ENCODE data around the gene RAB5B.

RAB5B gene, protein sequence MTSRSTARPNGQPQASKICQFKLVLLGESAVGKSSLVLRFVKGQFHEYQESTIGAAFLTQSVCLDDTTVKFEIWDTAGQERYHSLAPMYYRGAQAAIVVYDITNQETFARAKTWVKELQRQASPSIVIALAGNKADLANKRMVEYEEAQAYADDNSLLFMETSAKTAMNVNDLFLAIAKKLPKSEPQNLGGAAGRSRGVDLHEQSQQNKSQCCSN

DNA sequence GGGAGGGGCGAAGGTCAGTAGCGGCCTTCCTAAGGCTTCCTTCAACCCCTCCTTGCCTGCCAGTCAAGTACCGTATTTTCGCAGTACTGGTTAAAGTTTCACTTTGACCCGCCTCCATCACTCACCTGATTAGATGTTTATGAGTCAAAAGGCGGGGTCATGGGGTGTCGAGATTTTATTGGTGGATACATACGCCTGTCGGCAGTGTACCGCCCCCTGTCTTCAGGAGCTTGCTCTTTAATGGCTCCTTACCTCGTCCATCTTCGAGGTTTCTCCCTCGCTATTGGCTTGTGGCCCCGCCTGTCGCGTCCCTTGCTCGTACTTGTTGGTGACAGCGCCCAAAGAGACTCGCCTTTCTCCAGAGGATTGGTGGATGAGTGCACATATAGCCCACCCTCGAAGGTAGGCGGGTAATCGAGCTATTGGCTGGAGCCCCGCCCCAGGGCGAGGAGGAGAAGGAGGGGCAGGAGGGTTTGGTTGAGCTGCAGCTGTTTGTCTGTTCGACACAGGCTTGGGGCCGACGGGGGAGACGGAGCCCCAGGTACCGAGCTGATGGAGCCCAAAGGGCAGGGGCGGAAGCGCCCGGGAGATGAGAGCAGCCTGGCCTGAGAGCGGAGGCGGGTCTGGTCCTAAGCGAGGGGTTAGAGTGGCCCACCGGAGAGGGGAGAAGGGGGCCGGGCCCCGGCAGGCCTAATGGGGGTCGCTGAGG is at the start of gene RAB5B:
Gene RAB5B (plus strand): TSS at position 480 of the 709 bp plus-strand sequence. CDS start 12,883 bp downstream, outside the sequence.
- DNase-seq (ENCODE audit: low read depth), result peak; percentile 99

DNA sequence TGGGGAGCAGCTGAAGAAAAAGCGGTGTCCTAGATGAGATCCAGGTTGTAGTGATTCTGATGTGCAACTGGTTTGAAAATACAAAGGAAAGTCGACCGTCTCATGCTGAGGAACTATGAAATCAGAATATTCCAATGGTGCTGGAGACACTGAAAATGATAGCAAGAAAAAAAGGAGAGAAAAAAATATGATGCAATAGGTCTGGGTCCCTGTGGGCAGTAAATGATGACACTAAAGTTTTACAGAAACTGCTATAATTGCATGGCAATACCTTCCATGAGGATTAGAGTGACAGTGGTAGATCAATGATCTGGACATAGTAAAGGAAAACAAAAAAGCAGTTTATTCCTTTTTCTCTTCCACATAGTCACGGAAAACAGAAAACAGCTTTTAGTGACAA is 48.5 kb upstream of the RAB5B start:
- no peak for DNase-seq (ENCODE audit: low read depth)

DNA sequence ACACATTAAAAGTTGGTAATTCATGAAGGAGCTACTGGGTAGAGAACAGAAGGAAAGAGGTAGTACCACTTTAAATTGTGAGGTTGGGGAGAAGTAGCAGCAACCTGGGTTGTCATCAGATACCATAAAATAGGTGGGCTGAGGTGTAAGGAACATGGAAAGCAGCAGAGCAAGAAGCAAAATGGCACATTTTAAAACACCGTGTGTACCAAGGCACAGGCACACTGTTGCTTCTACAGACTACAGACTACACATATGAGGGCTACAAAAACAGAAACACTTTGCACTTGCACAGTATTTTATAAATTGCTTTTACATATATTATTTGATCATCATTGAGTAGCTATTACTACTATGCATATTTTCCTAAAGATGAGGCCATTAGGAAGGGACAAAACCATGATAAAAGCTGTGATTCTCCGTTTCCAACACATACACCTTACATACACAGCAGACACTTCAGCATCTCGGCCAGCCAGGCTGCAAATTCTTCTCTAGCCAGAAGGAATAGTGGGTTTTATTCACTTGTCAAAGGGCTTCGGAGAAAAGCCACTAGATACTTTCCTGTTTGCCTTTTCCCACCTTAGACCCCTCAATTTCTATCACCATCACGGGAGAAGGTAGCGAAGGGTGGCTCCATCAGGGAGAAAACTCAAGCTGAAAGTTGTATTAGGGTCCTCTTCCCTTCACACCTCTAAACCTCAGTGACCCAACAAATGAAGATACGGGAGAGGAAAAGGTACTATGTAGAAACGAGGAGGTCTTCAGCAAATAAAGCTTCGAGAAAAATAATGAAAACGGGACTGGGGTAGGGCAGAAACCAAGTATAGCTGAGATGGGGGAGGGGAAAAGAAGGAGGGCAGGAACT is 47.8 kb upstream of the RAB5B start:
- DNase-seq (ENCODE audit: low read depth), result no peak

DNA sequence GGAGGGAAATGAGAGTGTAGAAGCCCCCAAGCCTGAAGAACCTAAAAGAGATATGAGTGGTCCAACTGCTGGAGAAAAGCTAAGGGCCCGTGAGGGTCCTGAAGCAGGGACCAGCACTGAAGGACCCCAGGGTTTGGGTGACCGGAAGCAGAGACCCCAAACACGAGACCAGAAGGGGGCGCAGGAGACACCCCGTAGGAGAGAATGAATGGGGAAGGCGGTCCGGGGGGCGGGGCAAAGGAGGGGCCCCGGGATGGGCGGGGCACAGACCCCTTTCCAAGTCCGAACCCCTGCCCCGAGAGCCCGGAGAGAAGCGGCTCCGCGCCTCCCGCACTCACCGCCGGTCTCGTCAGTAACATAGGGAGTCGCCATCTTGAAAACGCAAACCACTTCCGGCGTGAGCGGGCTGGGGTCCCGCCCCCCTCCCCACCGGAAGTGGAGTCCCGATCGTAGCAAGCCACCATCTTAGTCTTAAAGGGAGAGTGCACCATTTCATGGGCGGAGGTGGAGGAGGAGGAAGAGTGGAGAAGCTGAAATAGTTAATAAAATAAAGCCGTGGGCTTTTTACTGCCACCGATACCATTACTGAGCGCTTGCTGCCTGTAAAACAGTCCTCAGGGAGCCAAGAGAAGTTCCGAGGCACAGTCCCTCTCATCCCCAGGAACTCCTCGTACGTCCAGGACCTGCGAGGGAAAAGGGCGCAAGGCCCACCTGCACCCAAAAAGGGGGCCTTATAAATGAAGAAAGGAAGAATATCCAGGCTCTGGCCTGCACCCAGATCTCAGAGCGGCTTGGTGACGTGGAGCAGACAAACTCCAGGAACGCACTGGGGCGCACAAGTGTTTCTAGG is 46.9 kb upstream of the RAB5B start:
- DNase-seq (ENCODE audit: low read depth), result peak; percentile 85

DNA sequence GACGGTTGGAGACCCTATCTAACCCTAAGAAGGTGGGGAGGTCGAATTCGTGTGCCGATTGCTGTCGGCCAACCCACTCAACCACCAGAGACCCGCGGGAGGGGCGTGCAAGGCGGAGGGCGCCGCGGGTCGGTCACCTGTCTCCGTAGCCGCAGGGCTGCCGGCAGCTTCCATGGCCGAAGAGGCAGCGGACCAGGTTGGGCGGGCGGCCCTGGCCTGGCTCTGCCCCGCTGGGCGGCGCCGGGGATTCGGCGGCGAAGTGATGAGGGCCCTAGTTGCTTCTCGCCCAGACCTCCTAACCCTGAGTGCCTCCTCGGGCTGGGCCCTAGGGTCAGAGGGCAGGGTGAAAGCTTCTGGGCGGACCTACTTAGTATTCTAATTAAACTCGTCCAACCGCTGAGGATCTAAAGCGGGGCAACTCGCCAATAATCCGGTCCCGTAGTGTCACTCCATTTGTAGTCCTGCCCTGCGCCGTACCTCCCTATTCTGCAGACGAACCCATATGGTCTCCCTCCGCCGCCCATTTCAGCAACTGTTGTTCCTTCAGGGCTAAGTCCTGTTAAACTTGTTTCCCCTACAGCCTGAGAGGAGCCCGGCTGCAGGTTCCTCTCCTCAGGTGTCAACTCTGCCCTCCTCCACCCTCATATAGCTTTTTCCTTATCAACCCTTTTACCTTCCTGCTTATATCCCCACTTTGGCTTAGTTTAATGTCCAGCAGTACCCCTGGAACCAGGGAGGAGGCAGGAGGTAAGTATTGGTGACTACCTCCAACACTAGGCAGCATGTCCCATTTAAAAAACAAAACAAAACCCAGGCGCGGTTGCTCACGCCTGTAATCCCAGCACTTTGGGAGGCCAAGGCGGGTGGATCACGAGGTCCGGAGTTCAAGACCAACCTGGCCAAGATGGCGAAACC is 46.0 kb upstream of the RAB5B start, which contains the start of gene PYM1:
Gene PYM1 (minus strand): TSS at position 307 of the 915 bp plus-strand sequence. CDS start 133 bp downstream, at position 174.
- DNase-seq (ENCODE audit: low read depth), result peak; percentile 58

DNA sequence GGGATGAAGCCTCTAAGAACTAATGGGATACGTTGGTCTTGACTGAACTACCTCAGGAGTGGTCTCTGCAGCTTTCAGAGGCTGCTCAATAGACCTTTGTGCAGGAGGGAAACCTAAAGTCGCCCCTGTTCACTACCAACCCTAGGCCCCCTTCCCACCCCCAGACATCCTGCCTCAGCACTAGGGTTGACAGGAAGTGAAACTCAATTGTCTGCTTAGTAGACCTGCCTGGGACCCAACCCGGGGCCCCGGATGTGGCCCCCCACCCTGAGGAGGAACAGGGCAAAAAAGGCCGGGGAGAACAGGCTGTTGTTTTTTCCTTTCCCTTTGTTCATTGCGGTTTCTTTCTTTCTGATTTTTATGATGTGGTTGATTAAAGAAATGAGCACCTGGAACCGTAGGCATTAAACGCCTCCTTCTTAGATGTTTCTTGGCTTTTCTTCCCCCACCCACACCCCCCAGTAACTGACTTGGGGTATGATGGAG is 44.5 kb upstream of the RAB5B start:
- DNase-seq (ENCODE audit: low read depth), result peak; percentile 89

DNA sequence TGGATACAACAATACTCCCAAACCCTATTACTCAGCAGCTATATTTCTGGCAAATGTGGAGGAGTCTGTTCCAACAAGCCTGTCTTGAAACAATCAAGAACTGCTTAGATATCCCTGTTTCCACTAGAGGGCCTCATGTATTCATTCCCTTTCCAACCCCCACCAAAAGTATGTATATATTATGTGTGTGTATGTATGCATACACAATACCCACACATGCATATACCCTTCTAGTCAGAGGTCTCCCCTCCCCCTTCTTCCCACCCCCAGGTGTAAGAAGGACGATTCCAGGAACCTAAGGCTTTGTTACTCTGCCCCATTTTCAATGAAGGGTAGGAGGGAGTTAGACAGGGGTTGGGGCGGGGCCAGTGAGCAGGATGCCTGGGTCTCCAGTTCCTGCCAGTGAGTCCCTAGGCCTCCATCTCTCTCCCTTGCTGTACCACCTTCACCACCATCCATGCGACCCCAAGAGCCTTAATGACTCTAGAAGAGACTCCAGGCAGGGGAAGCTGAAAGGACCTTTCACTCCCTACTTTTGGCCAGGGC is 43.0 kb upstream of the RAB5B start, which contains the start of gene DGKA:
Gene DGKA (plus strand): TSS at position 392 of the 546 bp plus-strand sequence. CDS start 5,342 bp downstream, outside the sequence.
- DNase-seq (ENCODE audit: low read depth), result peak; percentile 46

DNA sequence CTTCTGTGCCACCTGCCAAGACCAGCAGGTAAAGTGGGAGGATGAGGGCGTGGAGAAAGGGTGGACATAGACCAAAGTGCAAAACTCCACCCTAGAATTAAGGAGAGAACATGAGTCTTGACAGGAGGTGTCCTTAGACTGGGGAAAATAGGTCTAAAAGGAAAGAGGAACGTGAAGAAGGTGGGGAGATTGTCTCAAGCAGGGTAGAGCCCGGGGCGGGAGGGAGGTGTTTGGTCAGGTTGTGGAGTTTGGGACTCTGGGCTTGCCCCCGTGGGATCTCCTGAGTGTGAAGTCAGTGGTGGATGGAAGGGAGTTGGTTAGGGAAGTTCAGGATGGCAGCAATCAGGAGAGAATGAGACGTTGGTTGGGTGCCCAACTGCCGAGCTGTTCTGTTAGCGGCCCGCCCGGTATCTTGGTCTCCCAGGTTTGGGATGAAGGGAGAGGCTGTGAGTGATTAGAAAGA is 42.5 kb upstream of the RAB5B start:
- DNase-seq (ENCODE audit: low read depth), result no peak

DNA sequence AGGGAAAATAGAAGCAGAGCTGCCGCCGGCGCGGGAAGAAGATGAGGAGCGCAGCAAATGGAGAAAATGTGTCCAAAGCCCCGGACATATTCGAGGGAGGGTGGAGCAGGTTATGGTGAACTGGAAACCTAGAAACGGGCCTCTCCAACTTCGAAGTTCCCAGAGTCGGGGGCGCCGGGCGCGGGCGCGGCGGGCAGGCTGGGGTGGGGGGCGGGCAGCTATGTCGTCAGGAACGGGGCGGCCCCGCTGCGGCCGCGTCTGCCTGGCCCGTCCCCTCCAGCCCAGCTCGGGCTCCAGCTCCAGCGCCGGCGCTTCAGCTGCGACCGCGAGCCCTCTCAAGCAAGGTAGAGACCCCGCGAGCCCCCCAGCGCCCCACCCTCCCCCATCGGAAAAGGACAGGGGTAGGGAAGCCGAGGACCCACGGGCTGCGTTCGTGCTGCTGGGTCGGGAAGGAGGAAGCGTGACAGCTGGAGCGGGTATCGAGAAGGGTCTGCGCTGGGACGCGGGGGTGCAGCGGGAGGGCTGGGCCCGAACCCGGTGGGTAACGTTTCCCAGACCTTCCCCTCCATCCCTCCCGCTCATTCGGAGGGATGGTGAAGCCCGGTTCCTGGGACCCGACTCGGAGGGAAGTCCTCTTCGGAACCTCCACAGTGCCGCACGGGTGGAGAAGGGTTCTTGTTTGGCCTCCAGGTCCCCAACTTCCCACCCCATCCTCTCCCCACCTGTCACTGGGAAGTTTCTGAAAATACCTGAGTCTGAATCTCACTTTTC is 41.9 kb upstream of the RAB5B start:
- no peak for DNase-seq (ENCODE audit: low read depth)

DNA sequence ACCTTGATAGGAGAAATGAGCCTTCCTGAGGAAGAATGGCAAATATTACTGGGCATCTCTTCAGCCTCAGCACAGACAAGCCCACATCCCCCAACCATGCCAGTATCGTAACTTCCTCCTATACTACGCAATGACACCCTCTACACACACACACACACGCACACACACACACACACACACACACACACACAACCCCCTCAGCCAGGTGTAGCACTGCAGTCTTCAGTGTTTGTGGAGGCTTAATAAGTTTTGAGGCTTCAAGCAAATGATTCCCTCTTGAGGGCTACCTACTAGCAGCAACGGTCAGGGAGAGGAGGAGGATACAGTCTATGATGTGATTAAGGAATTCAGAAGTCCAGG is 41.3 kb upstream of the RAB5B start:
- no peak for DNase-seq (ENCODE audit: low read depth)

DNA sequence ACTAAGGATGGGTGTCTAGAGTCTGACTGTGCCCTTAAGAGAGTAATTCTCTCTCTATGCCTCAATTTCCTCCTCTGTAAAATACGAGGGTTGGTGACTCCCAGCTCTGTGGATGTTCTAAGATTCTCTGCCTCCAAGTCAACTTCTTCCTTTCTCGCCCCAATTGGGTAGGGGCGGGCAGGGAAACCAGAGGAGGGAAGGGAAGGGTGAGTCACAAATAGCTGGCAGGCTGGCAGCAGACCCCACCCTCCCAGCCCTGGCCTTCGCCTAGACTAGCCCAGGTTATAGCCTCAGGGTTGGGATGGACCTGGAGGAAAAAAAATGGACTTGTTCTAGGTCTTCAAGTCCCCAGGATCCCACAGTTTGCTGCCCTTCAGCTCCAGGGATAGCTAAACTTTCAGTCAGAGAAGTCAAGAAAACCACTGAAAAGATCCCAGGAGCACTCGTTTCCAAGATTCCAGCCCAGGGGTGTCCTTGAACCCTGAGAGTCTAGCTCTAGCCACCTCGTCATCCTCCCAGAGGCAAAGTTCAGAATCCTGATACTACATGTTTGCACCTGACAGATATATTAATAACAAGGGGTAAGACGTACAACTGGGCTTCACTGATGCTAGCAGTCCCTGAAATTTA is 40.6 kb upstream of the RAB5B start:
- no peak for DNase-seq (ENCODE audit: low read depth)

DNA sequence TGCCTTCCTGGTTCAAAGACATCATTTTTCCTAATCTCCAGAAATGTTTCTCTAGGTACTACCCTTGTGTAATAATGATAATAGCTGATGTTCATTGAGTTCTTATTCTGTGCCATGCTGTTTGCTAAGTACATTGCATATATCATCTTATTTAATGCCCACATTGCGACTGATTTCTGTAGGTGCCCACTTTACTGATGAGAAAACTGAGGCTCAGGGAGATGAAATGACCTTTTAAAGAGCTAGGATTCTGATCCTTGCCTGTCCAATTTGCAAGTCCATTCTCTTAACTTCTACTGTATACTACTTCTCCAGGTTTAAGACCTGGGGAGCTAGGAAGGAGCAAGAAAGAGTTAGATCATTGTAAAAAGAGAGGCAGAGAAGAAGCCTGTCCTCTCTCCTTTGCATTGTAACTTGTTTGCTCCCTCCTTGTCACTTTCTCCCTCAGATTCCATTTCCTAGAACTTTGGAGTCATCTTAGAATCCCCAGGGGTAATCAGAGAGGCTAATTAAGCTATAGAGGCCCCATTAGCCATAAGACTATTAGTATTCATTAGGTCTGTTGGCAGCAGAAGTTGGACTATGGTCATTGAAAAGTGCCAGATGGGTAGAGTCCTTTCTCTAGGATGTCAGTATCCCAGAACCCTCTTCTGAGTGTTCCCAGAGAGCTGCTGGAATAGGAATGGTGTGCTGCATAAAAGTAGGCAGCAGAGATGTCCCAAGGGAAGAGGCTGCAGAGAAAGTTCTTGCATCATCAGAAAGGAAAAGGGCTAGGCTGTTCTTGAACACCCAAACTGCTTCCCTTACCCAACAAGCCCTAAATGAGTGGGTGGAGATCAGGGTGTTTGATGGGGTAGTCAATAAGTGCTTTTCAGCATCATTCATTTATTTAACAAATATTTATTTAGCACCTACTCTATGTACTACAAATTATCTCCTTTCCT is 39.8 kb upstream of the RAB5B start:
- DNase-seq (ENCODE audit: low read depth), result no peak

DNA sequence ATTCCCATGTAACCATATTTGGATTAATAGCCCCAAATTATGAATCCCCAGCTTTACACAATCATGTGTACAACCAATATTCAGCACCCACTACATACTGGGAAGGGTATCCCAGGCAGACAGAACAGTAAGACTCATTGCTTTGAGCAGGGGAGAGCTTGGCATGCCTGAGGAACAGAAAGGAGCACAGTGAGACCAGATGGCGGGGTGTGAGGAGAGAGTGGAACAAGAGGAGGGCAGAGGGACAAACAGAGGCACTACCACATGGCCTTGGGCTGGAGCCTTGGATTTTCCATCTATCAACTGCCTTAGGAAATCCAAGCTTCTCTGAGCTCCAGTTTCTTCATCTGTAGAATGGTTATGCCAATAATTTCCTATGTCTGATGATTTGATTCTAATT is 39.1 kb upstream of the RAB5B start:
- DNase-seq (ENCODE audit: low read depth), result no peak

DNA sequence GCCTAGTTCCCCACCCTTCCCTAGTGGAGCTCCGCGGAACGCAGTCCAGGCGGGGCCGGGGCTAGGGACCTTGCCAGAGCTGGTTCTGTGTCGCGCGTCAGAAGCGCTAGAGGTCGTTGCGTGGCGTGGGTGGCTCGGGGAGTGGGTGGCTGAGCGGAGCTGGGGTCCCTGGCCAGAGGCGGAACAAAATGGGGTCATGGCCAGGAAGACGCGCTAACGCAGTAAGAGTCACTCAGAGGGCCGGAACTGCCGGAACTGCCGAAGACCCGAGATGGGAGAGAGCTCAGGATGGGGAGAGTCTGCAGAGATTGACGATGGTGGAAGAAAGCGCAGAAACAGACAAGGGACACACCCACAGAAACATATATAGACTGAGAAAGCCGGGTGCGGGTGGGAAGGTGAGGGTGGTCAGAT is 38.1 kb upstream of the RAB5B start:
- DNase-seq (ENCODE audit: low read depth), result no peak

DNA sequence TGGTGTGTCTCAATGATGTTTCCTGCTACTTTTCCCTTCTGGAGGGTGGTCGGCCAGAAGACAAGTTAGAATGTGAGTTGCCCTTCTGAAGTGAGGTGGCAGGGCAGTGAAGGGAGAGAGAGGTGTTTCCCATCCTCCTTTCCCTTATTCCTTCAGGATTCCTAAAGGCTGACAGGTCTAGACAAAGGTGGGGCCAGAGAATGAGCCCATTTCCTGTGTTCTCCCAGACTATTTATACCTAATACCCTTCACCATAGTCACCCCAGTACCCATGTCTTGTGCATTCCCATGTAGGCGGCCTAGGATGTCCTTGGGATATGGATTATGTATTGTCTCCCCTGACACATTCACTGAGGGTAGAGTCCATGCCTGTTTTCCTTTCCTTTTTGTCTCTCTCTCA is 35.9 kb upstream of the RAB5B start:
- no peak for DNase-seq (ENCODE audit: low read depth)

DNA sequence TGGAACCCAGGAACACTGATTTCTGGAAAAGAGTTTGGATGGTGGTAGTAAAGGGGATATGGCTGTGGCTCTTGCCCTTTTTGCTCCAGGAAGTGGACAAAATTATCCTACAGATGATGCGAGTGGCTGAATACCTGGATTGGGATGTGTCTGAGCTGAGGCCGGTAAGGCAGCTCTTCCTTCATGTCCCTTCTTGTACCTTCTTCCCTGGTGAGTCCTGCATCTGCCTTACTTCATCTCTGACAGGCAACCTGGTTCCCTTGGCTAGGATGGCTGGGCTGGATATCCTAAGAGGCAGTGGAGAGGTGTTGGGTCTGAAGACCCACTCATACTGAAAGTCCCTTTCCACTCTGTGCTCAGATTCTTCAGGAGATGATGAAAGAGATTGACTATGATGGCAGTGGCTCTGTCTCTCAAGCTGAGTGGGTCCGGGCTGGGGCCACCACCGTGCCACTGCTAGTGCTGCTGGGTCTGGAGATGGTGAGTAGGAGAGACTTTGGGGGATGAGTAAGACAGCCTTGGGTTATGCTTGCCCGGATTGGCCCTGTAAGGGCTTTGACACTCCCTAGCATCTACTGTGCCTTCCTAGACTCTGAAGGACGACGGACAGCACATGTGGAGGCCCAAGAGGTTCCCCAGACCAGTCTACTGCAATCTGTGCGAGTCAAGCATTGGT is 34.9 kb upstream of the RAB5B start:
- no peak for DNase-seq (ENCODE audit: low read depth)

Data from T-helper 22 cell (primary cell).